Endodermal cell (in vitro differentiated cells): ENCODE measurements around the gene NPEPL1. TPM values are rescaled to one million over a fixed set of nuclear protein-coding genes. Genes with fewer than 3 reads are reported as not detected.

ENCODE experiments used
- DNase-seq: peaks from one replicate; pipeline ENCODE4 v3.0.0-alpha.2; 2017
- H3K27ac ChIP-seq: 2 replicates; pipeline ENCODE4 v1.5.1; 2013; ENCODE audit warnings: mild to moderate bottlenecking, low read depth, low read length, moderate library complexity
- H3K27me3 ChIP-seq: 2 replicates; pipeline ENCODE4 v1.6.1; 2013; ENCODE audit warnings: mild to moderate bottlenecking, low read length, moderate library complexity; ENCODE audit not compliant: insufficient read depth, control insufficient read depth, poor library complexity, severe bottlenecking
- H3K36me3 ChIP-seq: 2 replicates; pipeline ENCODE4 v1.7.0; 2013; ENCODE audit warnings: mild to moderate bottlenecking, low read length, moderate library complexity; ENCODE audit not compliant: control insufficient read depth, insufficient read depth
- H3K4me1 ChIP-seq: one replicate; pipeline ENCODE4 v1.7.0; 2013; ENCODE audit warnings: low read length; ENCODE audit not compliant: control insufficient read depth, insufficient read depth
- H3K4me3 ChIP-seq: 2 replicates; pipeline ENCODE4 v1.5.1; 2013; ENCODE audit warnings: mild to moderate bottlenecking, low read length, moderate library complexity
- H3K9ac ChIP-seq: 2 replicates; pipeline ENCODE4 v1.6.1; 2013; ENCODE audit warnings: mild to moderate bottlenecking, low read length, moderate library complexity; ENCODE audit not compliant: poor library complexity, severe bottlenecking; ENCODE audit errors: extremely low read depth
- H3K9me3 ChIP-seq: 2 replicates; pipeline ENCODE4 v1.6.1; 2013; ENCODE audit warnings: mild to moderate bottlenecking, low read length, moderate library complexity; ENCODE audit not compliant: control insufficient read depth
- H3K27ac Mint-ChIP-seq: 2 replicates; pipeline ENCODE4 v1.8.0; 2020; ENCODE audit warnings: mixed read lengths
- H3K27me3 Mint-ChIP-seq: 2 replicates; pipeline ENCODE4 v1.8.0; 2021; ENCODE audit warnings: mild to moderate bottlenecking, mixed read lengths; ENCODE audit not compliant: insufficient read depth
- H3K36me3 Mint-ChIP-seq: 2 replicates; pipeline ENCODE4 v1.8.0; 2020; ENCODE audit warnings: low read depth, mixed read lengths
- H3K4me1 Mint-ChIP-seq: 2 replicates; pipeline ENCODE4 v1.8.0; 2020; ENCODE audit warnings: mixed read lengths
- H3K4me3 Mint-ChIP-seq: 2 replicates; pipeline ENCODE4 v1.8.0; 2020; ENCODE audit warnings: mild to moderate bottlenecking, moderate library complexity, mixed read lengths
- H3K9me3 Mint-ChIP-seq: 2 replicates; pipeline ENCODE4 v1.8.0; 2020; ENCODE audit warnings: mild to moderate bottlenecking, mixed read lengths
- WGBS, 2 experiments: methylation state at CpG; one replicate each; pipeline versions ENCODE4 v1.1.5 to v1.1.7; 2013; ENCODE audit warnings: missing lambda C conversion rate in 2 of 2, mixed read lengths in 1 of 2; ENCODE audit not compliant: insufficient coverage in 1 of 2, insufficient read length in 1 of 2; 5-methylcytosine and 5-hydroxymethylcytosine counted together
- total RNA-seq, 2 donors: library from RNA; stranded (reverse); fragmentation: NEBNext Ultra II Directional in 1 of 2; extraction: Animal tissue kit (Norgen Biotek cat#: 25700) in 1 of 2; gene quantifications; 2 replicates in 1 of 2; 3 replicates in 1 of 2; pipeline ENCODE4 v1.2.1, GENCODE V29; 2021
- TF ChIP-seq, protein P1 (sequence below): fragments of 200-600 bp; sonication (generic); conservative IDR thresholded peaks from 2 replicates; pipeline ENCODE4 v1.5.0; 2021; ENCODE audit warnings: antibody characterized with exemption, mild to moderate bottlenecking

Gene NPEPL1
- total RNA-seq, 2 donors from 2014 or later, result 52.9 to 72.8 TPM

DNA sequence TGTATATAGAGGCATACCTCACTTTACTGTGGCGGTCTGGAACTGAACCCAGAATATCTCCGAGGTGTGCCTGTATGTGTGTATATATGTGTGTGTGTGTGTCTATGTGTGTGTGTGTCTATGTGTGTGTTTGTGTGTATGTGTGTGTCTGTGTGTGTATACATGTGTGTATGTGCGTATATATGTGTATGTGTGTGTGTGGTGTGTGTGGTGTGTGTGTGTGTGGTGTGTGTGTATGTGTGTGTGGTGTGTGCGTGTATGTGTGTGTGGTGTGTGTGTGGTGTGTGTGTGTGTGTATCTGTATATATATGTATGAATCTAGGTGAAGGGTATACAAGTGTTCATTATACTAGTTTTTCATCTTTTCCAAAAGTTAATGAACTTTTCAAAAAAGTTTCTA lies 4.2 kb upstream of the NPEPL1 start:
- Mint-ChIP-seq H3K27ac (no peak overlapping the region), H3K27me3 (no peaks in the 10 kb centered on the region)
- TF ChIP-seq, protein P1, sequence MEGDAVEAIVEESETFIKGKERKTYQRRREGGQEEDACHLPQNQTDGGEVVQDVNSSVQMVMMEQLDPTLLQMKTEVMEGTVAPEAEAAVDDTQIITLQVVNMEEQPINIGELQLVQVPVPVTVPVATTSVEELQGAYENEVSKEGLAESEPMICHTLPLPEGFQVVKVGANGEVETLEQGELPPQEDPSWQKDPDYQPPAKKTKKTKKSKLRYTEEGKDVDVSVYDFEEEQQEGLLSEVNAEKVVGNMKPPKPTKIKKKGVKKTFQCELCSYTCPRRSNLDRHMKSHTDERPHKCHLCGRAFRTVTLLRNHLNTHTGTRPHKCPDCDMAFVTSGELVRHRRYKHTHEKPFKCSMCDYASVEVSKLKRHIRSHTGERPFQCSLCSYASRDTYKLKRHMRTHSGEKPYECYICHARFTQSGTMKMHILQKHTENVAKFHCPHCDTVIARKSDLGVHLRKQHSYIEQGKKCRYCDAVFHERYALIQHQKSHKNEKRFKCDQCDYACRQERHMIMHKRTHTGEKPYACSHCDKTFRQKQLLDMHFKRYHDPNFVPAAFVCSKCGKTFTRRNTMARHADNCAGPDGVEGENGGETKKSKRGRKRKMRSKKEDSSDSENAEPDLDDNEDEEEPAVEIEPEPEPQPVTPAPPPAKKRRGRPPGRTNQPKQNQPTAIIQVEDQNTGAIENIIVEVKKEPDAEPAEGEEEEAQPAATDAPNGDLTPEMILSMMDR, result no peak

GRCh38 chr20:58688840-58689239 lies 3.8 kb upstream of the NPEPL1 start:
- DNase-seq, result peak; percentile 54
- peaks cover 26% of the 10 kb centered on the region for H3K36me3 Mint-ChIP-seq
- Histone ChIP-seq H3K27me3 (no peaks in the 10 kb centered on the region), H3K4me1 (no peaks in the 10 kb centered on the region), H3K9me3 (no peaks in the 10 kb centered on the region), H3K9ac (no peak overlapping the region), H3K27ac (no peak overlapping the region), H3K36me3 (peaks cover 13% of the 10 kb centered on the region), H3K4me3 (no peak overlapping the region)
- H3K4me3 Mint-ChIP-seq, result no peak overlapping the region
- H3K4me1 Mint-ChIP-seq, result peaks cover 12% of the 10 kb centered on the region
- 70 to 84% methylated on average over 6 of the region's 6 CpGs for WGBS, 2 experiments
- TF ChIP-seq, protein P1, result no peak
- H3K9me3 Mint-ChIP-seq, result no peaks in the 10 kb centered on the region
- H3K27ac Mint-ChIP-seq, result no peak overlapping the region
- H3K27me3 Mint-ChIP-seq, result no peaks in the 10 kb centered on the region

More for the DNA sequence above, 4.2 kb upstream of the NPEPL1 start:
- Histone ChIP-seq H3K4me1 (no peaks in the 10 kb centered on the region), H3K9me3 (no peaks in the 10 kb centered on the region), H3K27ac (no peak overlapping the region), H3K27me3 (no peaks in the 10 kb centered on the region), H3K36me3 (peaks cover 13% of the 10 kb centered on the region), H3K9ac (no peak overlapping the region), H3K4me3 (no peak overlapping the region)
- Mint-ChIP-seq H3K4me1 (peaks cover 10% of the 10 kb centered on the region), H3K36me3 (peaks cover 26% of the 10 kb centered on the region), H3K9me3 (no peaks in the 10 kb centered on the region), H3K4me3 (no peak overlapping the region)
- 96% methylated on average over 4 of the region's 4 CpGs; no CpG with 5 or more reads in 1 of the 2 experiments for WGBS, 2 experiments
- no peak for DNase-seq

- Histone ChIP-seq H3K9ac (no peak overlapping the region), H3K9me3 (no peaks in the 10 kb centered on the region), H3K4me1 (no peaks in the 10 kb centered on the region), H3K27ac (no peak overlapping the region), H3K36me3 (peaks cover 8% of the 10 kb centered on the region), H3K27me3 (no peaks in the 10 kb centered on the region), H3K4me3 (no peak overlapping the region)
- Mint-ChIP-seq H3K4me1 (peaks cover 12% of the 10 kb centered on the region), H3K36me3 (peaks cover 20% of the 10 kb centered on the region), H3K9me3 (no peaks in the 10 kb centered on the region), H3K4me3 (no peak overlapping the region), H3K27ac (no peak overlapping the region), H3K27me3 (no peaks in the 10 kb centered on the region)
- peak; percentile 41 for DNase-seq
- WGBS, 2 experiments, result 63 to 79% methylated on average over 4 to 7 of the region's 7 CpGs
- TF ChIP-seq, protein P1, result no peak
Measured at GRCh38 chr20:58690396-58691135, 2.0 kb upstream of the NPEPL1 start.
